A673 (cell line): ENCODE measurements around the gene CIC.

Source experiments
- EZH2 ChIP-seq: fragments of 200-600 bp; sonication (generic); IDR thresholded peaks from 2 replicates; pipeline ENCODE4 v1.6.1; 2017; ENCODE audit warnings: borderline replicate concordance, low read depth, mild to moderate bottlenecking, mixed read lengths, antibody characterized with exemption, low read length; ENCODE audit not compliant: poor library complexity, severe bottlenecking
- TF ChIP-seq, protein P1 (sequence below): fragments of 300-800, 200-600 bp; sonication (generic); conservative IDR thresholded peaks from 2 replicates; pipeline ENCODE4 v1.5.1; 2017; ENCODE audit warnings: low read depth, mild to moderate bottlenecking, antibody characterized with exemption, low read length, moderate library complexity, mixed read lengths

DNA sequence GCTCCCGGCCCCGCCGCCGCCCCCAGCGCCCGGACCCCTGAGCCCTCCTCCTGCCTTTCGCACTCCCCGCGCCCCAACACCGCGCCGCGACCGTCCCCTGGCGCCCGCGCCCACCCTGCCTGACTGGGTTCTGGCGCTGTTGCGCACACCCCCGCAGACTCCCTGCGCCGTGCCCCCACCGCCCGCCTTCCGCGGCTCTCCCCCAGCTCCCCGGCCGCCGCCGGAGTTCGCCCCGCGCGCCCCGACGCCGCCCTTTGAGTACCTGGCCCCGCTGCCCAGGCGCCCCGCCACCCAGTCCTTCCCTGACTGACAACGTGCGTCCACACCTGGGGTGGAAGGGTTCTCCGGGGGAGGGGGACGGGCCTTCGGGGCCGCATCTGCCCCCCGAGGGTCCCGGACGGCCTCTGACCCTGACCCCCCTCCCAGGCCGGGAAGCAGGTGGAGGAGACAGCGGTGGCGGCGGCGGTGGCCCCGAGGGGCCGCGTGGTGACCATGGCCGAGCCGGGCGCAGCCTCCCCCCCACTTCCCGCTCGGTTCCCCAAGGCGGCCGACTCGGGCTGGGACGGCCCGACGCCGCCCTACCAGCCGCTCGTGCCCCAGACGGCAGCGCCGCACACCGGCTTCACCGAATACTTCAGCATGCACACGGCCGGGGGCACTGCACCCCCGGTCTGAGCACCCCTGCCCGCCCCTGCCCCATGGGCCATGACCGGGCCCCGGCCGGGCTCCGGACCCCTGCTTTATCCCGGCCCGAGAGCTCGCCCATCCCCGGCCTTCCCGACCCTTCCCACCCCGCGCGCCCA is 55.0 kb downstream of the CIC start:
- TF ChIP-seq EZH2, result no peak
- TF ChIP-seq, protein P1, sequence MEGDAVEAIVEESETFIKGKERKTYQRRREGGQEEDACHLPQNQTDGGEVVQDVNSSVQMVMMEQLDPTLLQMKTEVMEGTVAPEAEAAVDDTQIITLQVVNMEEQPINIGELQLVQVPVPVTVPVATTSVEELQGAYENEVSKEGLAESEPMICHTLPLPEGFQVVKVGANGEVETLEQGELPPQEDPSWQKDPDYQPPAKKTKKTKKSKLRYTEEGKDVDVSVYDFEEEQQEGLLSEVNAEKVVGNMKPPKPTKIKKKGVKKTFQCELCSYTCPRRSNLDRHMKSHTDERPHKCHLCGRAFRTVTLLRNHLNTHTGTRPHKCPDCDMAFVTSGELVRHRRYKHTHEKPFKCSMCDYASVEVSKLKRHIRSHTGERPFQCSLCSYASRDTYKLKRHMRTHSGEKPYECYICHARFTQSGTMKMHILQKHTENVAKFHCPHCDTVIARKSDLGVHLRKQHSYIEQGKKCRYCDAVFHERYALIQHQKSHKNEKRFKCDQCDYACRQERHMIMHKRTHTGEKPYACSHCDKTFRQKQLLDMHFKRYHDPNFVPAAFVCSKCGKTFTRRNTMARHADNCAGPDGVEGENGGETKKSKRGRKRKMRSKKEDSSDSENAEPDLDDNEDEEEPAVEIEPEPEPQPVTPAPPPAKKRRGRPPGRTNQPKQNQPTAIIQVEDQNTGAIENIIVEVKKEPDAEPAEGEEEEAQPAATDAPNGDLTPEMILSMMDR, result 0 out of 2 replicates have a peak, but pooled peaks have one; percentile 21
